ENCODE measurements around the gene MSLN.
"Not testable (repeated sequence)": the region's sequence is repeated elsewhere in the genome, so short reads cannot be mapped to it uniquely, and the experiment has no call there.

The MSLN gene

DNA sequence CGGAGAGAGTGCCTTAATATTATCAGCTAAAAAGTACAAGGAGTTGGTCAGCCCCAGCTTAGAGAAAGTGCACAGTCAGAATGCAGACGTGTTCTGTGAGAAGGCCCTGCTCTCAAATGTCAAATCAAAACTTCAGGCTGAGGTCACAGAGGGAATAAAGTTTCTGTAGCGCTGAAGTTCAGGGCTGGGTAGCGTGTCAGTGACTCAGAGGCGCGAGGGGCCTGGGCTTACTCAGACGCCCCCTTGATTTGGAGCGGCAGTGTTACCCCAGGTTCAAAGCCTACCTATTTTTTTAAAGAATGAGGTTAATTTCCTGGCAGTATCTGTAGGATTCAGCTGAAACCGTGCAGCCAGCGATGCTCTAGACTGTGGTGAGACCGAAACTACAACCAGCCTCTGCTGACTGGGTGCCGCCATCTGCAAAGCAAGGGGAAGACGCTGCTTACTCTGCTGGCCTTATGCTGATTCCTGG lies 24.5 kb upstream of the MSLN start:
- no peak for DNase-seq

DNA sequence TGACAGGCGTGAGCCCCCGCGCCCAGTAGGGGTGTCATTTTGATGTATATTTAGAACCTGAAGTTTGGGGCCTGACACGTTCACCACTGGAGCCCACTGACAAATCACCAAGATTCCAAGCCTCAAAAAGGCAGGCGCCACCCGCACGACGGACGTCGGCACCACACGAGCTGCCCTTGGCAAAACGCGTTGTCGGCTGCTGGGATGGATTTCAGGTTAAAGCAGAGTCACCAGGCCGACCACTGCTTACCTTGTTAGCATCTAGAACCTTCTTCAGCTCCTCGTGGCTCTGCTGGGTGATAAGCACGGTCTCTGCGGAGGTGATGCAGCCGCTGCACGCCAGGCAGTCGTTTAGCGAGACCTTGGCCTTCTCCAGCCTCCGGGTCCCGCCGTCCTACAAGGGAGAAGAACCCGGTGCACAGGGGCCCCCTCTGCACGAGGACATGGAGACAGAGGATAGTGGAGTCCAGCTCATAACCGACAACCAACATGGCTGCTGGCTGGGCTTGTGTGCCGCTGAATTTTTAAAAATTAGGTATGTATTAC lies 23.5 kb upstream of the MSLN start:
- DNase-seq, result no peak

DNA sequence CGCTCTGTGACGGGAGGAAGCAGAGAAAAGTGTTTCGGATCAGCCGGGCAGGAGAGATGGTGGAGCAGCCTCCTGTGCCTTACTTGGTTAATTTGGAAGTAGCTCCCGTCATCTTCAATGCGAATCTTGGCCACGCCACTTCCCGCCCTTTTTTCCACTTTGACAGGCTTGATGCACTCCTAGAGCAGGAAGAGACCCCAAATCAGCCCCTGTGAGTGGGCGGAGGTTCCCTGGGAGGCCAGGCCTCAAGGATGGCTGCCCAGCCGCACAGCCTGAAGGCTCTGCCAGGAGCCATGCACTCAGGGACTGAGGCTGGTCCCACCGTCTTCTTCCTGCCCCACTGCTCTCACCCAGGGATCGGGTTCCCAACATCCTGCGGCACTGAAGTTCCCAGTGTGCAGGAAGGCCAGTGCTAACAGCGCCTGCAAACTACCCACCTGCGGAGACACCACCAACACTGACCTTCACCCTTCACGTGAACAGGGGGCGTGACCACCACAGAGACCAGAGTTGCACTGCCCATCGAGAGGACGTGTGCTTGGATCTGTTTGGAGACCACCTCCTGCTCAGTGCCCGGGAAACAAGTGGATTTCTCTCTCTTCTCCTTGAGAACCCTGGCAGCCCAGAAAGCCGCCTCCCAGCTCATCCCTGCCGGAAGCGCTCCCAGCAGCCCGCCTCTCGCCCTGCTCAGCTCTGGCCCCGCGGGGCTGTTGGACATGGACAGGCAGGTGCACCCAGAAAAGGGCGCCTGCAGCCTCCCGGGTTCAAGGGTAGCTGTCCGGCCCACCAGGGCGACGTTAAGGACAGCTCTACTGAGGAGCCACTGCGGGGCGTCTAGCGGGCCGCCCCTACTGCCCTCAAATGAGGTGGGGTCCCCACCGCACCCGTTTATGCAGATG lies 20.7 kb upstream of the MSLN start:
- DNase-seq, result no peak

DNA sequence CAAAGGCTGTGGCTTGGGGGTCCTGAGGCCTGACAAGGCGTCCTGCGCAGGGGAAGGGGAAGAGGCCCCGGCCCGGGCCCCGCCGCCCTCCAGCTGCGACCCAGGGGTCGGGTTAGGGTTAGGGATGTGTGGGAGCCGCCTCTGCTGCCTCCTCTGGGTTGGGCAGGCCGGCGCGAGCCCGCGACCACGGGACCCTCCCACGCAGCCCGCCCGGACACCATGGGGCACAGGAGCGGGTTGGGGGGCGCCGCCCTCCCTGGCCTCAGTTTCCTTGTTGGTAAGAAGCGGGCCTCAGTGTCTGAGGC lies 20.1 kb upstream of the MSLN start:
- no peak for DNase-seq

DNA sequence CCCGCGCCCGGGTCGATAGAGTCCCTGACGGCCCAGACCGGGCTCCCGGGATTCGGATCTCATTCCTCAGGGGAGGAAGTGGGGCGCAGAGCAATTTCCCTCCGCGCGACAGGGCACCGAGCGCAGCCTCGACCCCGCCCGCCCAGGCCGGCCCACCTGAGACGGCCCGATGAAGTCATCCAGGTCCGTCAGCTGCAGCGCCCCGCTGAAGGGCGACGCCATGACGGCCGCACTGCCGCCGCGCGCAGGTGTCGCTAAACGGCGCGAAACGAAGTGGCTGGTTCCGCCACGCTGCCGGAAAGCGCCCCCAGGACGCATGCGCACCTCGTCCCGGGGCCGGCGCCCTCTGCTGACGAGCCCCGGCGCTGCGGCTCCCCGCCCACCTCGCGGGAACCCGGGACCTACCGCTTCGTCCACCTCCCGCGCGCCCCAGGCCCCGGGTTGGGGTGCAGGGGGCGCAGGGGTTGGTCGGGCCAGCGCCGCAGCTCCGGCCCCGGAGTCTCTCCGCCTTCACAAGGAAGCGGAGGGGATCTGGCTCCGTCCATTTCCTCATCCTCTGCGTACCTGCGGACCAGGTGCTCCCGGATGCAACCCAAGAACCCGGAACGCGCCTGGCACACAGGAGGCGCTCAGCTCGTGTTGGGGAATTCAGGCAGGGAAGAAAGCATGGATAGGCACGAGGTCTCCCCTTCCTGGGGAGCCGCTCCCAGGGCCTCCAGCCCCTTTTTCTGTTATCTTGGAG lies 19.6 kb upstream of the MSLN start, which contains the start of gene CIAO3:
Gene CIAO3 (minus strand): TSS at position 234 of the 742 bp plus-strand sequence. CDS start 12 bp downstream, at position 222.
- DNase-seq, result peak; percentile 93

DNA sequence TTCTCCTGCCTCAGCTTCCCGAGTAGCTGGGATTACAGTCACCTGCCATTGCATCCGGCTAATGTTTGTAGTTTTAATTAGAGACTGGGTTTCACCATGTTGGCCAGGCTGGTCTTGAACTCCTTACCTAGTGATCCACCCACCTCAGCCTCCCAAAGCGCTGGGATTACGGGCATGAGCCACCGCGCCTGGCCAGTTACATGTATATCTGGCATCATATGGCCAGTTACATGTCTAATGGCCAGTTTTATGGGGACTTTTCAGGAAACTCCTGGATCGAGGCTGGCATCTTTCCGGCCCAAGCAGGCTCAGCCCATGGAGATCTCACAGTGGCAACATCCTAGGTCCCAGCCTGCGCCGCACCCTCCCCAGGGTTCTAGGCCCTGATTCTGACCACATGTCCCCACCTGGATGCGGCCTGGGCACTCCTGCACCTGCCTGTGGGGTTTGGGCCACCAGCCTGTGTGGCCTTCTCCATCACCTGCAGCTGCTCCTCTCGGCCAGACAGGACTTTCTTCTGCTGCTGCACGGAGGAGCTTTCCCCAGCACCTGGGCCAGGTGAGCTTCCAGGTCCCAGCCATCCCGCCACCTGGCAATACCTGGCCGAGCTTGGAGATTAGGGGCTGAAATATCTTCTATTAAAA lies 18.4 kb upstream of the MSLN start:
- no peak for DNase-seq

DNA sequence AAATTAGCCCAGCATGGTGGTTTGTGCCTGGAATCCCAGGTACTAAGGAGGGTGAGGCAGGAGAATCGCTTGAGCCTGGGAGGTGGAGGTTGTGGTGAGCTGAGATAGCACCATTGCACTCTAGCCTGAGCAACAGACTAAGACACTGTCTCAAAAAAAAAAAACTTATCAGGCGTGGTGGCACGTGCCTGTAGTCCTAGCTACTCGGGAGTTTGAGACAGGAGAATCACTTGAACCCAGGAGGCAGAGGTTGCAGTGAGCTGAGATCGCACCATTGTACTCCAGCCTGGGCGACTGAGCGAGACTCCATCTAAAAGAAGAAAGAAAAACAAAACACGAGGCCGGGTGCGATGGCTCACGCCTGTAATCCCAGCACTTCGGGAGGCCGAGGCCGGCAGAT lies 17.6 kb upstream of the MSLN start:
- not testable (repeated sequence) for DNase-seq

- DNase-seq, result no peak
Measured at GRCh38 chr16:743794-744500, 16.6 kb upstream of the MSLN start.

- peak; percentile 84 for DNase-seq
Measured at GRCh38 chr16:745739-746138, 14.8 kb upstream of the MSLN start.

DNA sequence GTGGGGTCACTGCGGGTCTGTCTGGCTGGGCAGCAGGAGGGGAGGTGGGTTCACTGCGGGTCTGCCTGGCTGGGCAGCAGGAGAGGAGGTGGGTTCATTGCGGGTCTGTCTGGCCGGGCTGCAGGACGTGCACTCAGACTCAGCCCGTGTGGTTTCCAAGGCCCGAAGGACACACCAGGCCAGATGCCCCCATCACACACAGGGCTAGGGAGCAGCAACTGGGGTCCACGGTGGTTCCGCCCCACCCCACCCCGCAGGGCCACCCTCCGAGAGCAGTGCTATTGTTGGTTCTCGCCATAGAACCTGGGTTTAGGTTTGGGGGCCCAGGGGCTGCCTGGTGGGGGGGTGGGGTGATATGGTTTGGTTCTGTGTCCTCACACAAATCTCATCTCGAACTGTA lies 13.9 kb upstream of the MSLN start:
- DNase-seq, result no peak

- no peak for DNase-seq
Measured at GRCh38 chr16:747978-748746, 12.4 kb upstream of the MSLN start.

- no peak for DNase-seq
Measured at GRCh38 chr16:749010-749409, 11.5 kb upstream of the MSLN start.

DNA sequence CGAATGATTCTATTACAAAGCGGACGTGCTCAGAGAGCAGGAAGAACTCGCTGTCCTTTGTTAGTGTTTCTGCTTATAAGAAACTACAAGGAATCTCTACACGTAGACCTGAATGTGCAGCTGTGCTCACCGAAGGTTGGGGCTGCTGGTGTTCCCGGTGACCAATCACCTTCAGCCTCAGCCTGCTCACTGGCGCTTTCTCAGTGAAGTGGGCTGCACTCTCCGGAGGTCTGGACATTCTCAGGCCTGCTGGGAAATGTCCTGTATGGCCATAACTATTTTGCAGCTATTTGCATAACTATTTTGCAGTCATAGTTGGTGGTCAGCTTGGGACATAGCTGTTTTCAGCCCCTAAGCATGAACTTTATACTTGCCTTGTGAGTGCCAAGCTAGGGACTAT lies 10.0 kb upstream of the MSLN start:
- DNase-seq, result no peak

DNA sequence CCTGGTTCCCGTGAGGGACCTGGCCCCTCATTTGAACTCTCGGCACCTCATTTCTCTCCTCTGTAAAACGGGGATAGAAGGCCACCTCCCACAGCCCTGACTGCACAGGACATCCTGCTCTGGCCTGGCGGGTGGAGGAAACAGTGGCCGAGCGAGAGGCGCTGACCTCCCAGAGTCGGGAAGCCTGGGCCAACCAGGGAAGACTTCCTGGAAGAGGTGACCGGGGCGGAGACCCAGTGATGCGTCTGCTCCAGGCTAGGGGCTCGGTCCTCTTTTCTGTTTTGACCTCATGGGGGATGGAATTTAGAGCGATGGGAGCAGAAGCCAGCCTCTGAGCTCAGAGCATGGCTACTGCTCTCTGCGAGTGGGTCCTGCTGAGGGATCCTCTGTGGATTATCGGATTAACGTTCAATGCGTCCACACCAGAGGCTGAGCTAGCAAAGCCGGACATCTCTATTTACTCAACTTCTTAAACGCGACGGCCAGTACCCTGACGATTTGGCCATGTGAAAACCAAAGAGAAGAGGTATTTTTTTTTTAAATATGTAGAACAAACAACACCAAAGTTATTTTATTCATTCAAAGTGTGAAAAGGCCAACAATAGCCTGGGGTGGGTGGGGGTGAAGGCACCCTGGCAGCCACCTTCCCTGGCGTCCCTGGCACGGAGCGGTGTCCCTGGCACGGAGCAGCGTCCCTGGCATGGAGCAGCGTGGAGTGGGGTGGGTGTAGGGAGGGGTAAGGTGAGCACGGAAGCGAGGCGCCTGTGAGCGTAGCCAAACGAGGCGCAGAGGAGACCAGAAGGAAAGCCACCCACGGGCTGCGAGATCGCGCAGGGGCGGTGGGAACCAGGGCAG lies 9.2 kb upstream of the MSLN start:
- no peak for DNase-seq

DNA sequence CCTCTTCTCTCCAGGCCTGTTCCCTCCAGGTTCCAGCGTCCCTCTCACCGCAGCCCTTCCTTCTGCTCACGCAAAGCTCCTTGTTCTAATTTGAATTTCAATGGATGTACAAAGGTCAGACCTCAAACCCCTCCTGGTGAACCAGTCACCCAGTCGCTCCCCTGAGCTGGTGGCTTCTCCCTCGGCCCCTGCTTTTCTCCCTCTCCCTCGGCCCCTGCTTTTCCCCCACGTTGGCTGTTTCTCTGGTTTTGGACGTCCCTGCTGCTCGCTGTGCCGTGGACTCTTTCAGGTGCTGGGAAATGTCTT lies 8.6 kb upstream of the MSLN start:
- no peak for DNase-seq

GRCh38 chr16:754121-754607 lies 6.4 kb upstream of the MSLN start:
- DNase-seq, result not testable (repeated sequence)

- no peak for DNase-seq
Measured at GRCh38 chr16:754656-755055, 5.9 kb upstream of the MSLN start.

- DNase-seq, result no peak
Measured at GRCh38 chr16:756428-756827, 4.1 kb upstream of the MSLN start.

DNA sequence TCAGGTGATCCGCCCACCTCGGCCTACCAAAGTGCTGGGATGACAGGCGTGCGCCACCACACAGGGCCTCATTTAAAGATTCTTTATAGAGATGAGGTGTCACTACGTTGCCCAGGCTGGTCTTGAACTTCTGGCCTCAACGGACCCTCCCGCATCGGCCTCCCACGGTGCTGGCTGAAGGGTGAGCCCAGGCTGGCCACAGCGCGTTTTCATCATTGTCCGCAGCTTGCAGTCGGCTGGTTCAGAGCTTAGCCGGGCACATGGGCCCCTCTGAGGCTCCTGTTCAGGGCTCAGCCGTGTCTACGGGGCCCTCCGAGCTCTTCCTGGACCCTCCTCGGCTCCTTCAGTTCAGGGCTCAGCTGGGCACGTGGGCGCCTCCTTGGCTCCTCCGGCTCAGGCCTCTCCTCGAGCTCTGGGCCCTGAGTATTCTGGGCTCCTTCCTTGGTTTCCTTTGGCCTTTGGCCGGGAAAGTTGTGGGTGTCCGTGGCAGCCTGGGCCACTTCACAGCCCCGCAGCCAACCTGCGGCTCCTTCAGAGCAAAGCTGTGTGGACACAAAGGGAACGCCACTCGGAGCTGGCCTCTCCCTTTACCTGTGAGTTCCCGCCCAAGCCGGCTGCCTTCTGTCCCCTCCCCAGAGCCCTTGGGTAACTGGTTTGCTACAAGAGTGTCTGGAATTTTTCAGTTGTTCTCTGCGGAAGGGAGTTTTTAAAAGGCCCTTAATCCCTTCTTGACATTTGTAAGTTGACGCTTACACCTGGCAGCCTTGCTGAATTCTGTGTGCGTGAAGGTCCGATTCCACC lies 1.2 kb upstream of the MSLN start:
- peak; percentile 65 for DNase-seq

DNA sequence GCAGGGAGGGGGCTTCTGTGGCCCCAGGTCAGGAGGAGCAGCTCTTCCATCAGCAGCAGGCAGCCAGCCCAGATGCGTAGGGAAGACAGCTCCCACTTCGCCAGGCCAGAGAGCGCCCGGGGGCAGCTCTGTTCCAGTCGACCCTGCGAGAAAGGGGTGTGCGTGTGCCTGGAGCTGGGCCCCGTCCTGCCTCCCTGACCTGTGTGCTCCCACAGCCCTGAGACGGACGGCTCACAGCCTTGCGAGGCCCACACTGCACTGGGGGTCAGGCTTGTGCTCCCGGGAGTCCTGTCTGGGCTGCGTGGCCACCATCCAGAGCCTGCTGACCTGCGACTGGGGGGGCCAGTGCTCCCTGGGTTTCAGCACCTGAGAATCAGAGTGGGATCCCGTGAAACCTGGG lies 469 bp upstream of the MSLN start:
- no peak for DNase-seq
